Hematopoietic multipotent progenitor cell treated with erythropoietin and hydrocortisone succinate and interleukin-3 and kit ligand, for 4 days (in vitro differentiated cells): ENCODE data around the gene SPTB.

Experiments
- DNase-seq: peaks from one replicate; pipeline ENCODE4 v3.0.0-alpha.2; 2015

The SPTB gene

DNA sequence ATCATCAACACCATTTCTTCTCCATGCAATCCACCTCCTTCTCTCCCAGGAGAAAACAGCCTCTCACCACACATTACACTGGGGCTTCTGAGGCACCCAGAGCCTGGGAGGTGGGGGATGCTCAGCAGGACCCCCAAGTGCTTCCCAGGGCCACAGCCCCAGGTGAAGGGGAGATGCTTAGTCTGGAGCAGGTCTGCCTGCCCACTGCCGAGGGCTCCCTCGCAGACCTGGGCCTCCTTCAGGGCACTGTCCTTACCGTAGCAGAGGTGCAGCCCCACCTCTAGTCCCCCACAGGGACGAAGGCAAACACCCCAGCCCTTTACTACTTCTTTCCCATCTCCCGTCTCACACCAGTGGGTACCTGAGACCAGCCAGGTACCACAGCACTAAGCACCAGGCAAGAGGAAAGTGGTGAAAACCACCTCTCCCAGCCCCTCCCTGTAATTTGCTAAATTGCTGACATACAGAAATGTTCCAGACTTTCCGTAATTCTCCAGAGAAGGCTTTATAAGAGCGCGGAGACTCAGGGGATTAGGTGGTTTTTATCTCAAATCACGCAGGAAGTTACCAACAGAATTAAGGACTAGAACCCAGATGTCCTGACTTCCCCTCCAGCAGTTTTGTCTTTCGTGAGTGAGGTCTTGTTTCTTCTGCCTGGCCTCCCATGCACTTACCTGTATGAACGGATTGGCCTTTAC lies 116.5 kb downstream of the SPTB start:
- no peak for DNase-seq

DNA sequence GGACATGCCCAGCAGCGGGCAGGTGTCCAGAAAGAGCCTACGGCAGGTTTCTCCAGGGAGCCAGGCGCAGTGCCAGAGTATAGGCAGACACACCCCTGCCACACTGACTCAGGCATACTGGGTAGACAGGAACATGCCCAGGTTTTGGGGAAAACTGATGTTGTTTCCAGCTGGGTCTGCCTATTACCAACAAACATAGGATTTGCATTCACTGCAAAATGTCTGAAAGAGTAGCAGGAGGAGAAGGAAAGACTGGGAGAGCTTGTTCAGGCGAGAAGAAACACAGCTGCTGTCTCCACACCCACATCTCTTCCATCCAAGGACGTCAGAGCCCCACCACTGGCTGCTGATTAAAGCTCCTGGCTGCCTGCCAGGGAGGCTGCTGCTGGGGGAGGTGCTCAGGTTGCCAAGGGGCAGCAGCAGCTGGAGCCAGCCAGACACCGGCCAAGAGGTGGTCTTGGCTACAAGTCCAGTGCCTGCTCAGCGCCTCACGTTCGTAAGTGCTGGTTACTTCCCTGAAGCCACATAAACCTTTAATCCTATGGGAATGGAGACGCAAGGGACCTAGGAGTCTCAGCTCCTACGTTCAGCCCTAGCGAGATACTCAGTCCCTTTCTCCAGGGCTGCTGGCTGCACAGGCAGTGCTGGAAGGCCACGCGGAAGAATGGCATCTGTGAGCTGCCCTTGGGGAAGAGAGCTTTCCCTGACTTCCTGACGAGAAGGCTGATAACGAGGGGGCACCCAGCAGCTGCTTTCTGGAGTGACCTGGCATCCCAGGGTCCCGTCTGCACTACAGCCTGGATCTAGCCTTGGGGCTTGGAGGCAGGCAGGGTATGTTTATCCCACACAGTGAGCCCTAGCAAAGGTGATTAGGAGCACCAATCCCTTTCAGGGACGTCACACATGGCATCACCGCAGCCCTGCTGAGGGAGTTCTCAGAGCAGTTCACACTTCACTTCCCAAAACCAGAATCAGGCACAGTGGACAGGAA lies 117.4 kb downstream of the SPTB start:
- DNase-seq, result peak; percentile 91

DNA sequence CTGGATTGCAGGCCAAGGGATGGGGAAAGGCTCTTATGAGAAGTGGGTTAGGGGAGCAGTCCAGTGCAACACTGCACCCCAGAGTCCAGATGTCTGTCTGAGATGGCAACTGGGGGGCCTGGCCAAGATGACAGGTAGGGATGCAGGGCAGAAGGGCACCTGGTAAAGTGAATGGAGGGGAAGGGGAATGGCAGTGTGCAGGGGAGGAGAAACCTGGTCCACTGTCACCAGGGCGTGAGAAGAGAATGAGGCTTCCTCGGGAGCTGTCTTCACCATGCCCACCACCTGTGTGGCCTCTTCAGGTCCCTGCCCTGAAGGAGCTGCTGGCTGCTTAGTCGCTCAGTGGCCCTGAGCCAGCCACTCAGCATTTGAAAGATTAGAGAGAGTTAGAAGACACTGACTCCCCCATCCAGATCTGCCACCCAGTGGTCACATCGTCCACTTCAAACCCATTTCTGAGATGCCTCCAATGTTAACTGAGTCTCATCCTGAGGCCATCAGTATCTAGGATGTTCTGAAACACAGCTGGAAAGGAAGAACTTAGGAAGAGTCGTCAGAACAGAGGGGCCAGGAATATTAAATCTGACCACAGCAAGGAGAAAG lies 118.2 kb downstream of the SPTB start:
- DNase-seq, result peak; percentile 47

DNA sequence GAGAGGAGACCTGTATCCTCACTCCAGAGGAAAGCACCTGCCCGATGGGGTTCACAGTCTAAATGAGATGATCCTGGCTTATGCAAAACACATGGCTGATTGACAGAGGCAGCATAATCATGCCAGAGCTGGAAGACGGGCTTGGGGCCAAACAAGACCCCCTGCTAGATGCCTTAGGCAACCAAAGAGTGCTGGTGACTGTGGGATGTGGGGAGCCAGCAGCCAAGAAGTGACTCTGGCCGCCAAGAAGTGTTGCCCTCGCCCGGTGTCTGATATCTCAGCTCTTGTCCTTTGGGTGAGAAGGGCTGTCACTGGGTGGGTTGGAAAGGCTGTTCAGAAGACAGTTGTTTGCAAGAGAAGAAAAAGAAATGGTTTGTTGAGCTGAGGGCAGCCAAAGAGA lies 118.8 kb downstream of the SPTB start:
- no peak for DNase-seq

DNA sequence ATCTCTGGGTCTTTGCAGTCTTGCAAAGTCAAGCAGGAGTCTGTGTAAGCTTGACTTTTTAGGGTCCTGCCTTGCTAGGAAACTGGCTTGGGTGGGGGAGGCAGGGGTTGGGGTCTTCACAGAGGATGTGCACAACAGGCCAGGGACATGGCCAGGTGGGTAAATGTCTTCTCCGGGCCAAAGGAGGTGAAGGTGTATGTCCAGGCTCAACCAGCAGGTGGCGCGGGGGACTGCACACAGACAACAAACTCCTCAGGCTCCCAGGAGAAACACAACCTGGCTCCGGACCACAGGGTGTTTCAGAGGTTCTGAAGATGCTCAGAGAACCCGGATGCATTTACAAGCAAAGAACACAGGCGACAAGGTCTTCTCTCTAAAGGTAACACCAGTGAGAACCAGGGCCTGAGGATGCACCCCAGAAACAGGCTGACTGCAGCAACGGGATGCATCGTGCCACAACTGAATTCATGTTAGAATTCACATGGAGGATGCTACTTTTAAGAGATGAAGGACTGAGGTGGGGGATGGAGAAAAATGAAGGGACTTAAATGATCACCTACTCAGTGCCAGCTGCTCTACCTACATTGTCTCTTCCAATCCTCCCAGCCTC lies 119.5 kb downstream of the SPTB start:
- peak; percentile 74 for DNase-seq

DNA sequence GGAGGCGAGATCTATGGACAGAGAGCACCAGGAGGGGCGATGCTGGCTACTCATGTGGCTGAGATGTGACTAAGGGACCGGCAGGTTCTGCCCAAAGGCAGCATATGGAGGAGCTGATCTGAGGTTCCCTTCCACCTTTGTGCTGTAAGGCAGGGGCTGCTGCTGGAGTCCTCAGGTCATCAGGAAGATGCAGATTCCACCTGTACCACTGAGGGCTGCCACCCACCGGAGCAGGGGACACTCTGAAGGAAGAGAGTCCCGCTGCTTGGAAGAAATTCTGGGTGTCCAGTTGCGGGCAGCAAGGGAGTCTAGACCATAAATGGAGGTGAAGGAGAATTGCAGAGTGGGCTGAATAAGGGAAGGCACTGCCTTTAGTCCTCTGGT lies 120.2 kb downstream of the SPTB start:
- no peak for DNase-seq

DNA sequence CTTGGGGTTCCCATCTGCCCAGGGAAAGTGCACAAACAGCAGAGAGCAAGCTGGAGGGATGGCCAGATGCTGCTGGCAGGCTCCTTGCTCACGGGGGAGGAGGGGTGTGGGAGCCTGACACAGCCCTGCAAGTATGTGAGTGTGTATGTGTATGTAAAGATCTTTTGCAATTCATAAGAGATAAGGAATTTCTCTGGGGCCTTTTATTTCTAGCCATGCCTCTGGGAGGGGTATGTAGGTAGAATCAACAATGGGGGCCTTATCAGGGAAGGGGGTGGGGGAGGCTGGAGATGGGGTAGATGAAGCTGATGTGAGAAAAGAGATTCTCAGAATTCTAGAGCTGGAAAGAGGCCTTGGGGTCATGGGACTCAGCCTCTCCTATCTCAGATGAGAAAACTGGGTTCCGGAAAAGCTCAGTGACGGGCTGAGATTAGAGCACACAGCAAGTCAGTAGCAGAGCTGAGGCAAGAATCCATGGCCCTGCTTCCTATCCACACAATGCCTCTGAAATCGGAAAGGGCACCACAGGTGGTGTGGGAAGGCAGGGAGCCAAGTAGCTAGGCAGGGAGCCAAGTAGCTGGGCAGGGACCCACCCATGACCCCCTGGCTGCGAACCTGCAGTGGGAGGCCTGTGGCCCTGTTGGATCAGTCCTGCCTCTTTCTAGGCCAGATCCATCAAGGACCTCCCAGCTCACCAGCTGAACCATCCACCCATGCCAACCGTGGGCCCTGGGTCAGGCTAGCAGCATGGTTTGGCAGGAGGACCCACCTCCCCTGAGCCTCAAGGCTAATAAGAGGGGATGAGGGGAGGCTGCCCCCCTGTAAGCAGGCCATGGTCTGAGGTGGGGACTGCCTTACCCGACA lies 120.8 kb downstream of the SPTB start:
- peak; percentile 40 for DNase-seq

DNA sequence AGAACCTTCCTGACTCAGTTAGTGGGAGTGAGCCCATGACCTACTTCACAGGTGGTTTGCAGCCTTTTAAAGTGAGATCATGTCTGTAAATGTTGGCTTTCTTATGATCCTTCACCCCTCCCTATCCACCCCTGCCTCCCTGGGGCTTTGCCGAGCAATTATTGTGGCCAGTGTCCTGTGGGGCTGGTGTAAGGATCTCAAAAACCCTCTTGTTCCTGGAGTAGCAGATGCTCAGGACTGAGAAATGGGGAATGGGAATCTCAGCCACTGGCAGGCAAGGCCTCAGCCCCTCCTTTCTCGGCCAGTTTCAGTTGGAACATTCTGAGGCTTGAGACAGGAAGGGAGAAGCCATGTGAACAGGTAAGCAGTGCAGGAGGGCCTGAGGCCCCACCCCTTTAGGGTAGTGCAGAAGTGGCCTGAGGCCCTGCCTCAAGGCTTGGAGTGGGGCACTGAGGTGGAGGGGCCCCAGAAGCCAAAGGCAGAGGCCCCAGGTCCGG lies 121.6 kb downstream of the SPTB start:
- DNase-seq, result no peak

DNA sequence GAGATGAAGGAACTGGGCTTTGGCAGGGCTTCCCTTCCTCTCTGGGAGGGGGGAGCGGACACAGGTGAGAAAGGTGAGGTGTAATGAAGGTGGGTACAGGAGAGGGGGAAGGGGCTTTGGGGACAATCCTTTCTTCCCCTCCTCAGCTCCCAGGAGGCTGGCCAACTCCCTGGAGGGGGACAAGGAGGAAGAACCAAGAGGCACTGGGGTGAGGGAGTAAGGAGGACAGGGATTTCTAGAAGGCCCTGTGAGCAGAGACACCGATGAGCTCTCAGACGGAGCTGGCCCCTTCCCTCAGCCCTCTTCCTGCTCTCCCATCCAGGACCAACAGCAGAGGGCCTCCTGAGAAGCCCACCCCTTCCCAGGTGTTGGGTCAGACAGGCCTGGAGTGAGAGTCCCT lies 122.1 kb downstream of the SPTB start:
- DNase-seq, result no peak

DNA sequence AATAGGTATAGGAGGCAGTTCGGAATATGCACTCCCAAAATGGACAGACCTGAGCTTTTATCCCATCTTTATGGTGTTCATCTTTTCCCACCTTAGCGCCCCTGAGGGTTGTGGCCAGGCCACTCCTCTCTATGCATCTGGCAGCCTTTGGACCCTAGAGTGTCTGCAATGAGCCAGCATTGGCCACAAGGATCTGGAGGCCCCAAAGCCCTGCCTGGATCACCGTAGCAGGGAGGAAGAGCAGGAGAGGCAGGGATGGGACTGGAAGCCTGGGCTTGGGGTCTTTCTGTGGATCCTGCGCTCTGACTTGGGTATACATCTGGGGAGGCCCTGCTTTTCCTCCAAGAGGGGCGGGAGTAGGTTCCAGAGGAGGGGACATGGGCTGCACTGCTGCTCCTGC lies 123.0 kb downstream of the SPTB start:
- DNase-seq, result no peak

DNA sequence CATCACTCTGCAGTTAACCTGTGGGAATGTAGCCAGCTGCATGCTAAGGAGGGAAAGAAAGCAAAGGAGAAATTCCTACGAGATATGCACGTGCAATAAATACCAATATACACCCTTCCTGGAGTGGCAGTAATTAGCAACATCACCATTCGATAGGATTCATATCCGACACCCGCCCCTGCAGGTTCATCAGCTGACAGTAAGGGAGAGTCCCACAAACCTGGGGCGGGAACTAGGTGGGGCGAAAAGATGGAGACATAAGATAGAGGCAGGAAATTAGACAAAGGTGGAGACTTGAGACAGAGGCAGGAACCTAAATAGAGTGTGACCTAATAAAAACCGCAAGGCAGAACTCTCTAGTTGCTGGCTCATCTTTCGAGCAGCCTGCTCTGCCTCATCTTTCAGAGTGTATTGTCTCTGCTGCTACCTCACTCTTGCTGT lies 123.9 kb downstream of the SPTB start:
- DNase-seq, result no peak

DNA sequence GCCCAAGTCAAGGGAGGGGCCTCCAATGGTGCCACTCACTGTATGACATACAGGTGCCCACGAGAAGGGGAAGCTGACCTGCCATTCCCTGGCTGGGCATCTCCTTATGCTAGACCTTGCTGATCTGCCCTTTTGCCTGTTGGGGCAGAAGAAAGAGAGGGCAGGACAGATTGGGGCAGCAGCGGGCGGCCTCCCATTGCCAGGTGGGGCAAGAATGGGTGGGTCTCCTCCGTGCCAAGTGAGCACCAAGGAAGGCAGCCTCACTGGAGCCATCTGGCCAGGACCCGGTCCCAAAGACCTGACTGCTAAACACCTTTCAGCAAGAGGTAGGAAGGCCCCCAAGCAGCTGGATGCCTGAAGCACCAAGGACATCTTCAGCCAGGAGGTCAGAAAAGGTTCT lies 125.0 kb downstream of the SPTB start:
- DNase-seq, result no peak

DNA sequence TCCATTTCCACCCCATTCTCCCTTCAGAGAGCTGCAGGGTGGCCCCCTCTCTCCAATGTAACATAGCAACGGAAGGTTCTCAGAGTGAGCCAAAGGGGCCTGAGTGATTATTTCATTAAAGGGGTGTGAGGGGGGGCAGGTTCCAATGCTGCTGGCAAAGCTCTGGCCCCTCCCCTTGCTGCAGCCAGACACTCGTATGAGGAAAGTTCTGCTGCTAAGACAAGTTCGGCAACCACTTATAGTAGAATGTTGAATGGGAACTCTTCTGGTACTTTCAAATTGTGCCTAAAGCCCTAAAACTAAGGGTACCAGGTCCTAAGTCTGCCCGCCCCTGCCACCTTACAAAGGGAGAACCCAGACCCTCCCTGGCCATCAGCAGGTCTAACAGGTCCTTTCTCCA lies 125.7 kb downstream of the SPTB start:
- no peak for DNase-seq

DNA sequence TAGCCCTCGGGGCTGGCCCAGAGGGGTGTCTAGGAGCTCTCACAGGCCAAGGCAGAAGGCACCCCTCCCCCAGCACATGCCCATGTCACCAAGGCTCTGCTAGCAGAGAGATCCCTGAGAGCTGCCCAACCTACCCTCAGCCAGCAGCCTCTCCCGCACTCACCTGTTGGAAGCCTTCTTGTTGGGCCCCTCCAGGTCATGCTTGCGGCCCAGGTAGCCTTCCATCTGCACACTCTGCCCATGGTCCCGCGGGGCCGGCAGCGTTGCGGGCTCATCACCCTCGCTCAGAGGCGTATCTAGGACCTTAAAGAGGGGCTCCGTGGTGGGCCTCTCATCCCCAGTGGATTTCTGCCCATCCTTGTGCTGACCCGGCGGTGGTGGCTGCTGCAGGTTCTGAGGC lies 126.3 kb downstream of the SPTB start:
- DNase-seq, result no peak

DNA sequence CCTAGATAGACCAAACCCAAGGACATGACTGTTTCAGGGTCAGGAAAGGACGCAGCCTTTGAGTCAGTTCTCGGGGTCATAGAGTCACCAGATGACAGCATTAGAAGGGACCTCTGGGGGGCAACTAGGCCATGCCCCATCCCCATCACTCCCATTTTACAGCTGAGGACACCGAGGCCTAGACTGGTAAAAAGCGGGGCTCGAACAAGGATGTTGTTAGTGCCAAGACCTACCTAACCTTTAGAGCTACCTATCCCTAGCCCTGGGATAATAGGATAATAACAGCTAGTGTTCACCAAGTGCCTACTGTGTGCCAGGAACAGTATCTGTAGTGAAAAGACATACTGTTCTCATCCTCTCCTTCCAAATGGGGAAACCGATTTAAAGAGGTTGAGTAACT lies 126.8 kb downstream of the SPTB start:
- DNase-seq, result no peak

DNA sequence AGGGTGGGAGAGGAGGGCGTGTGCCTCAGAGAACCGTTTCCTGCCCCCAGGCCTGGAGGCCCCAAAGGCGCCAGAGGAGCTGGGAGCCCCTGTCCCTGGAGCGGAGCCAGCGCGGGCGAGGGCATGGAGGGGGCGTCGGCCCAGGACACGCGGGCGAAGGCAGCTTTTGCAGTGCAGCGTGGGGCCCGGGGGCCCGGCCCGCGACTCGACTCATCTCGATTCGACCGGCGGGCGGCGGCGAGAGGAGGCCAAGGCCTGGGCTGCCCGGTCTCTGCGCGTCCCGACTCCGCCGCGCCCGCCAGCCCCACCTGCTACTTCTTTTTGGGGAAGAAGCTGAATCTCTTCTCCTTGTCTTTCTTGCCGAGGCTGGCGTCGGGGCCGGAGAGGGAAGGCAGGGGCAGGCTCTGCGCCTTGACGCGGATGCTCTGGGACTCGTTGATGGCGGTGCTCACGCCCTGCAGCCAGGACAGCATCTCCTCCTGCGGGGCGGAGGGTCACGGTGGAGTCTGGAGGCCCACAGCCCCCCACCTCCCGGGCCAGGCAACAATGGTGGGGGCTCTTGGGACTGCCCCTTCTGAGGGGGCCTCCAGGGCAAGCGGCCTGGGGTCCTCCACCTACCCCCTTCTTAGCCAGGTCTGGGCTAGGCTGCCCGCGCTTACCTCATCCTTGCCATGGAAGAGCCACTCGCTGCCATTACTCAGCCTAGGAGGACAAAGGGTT lies 130.6 kb downstream of the SPTB start:
- DNase-seq, result no peak

DNA sequence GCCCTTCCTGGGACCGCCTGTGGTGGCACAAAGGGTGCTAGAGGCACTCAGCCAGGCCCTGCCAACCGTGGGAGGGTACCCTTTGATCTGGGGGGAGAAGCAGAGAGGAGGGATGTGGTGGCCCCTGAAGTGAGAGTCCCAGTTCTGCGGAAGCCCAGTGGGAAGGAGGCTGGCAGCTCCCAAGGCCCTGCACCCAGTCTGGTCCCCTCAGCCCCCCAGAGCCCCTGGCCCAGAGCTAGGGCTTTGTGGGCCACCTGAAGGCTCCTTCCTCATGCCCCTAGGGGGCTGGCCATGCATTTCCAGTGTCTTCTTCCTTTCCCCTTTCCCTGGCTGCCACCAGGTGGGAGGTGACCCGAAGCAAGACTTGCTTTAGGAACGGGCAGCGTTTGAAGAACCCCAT lies 131.2 kb downstream of the SPTB start:
- no peak for DNase-seq

DNA sequence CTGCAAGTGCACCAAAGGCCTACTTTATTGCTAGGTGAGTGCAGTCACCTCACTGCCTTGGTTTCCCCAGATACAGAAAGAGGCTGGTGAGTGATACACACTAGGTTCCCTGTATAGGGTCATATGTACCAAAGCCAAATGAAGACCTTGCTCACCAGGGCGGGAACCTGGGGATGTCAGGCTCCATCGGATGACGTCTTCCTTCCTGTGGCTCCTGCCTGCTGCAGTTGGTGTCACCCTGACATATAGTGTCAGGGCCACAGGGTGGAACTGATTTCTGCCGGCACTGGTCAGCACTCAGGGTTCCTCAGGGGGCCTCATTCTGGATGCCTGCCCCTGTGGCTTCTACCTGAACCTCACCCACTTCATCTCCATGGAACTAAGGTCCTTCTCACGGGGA lies 132.4 kb downstream of the SPTB start:
- no peak for DNase-seq

DNA sequence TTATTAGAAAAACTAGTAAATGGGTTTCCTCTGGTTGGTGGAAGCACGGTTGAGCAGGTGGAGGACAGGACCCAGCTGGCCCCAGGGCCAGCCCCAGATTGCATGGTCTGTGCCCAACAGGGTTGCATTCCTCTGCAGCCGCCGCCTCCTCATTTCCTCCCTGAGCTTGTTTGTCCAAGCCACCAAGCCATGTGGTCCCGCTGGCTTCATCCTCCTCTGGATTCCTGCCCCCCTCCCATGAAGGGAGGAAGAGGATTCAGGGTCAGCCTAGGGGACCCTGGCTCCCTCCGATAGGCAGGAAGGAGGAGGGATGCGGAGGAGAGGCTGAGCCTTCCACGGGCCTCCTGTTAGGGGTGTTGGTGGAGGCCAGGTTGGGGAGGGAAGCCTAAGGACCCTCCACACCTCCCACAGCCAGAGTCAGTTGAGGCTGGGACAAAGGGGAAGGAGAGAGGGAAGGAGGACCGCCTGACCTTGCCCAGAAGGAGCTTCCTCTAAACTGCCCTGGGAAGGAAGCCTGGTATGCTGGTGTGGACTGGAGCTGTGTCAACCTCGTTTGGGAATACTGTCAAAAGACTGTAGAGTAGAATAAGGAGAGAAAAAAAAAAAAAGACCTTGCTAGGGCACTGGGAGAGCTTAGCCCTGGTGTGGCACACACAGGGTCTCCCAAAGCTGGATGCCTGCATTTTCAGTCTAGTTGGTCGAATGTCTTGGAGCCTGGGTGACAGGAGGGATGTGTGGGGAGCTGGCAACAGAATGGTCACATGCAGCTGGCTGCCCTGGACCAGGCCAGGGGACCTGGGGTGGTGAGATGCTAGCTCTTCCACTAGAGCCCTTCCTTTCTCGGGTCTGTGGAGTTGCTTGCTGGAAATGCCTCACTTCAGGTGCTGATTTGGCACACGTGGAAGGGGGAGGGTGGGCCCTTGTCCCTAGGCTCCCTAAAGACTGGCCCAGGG lies 133.1 kb downstream of the SPTB start:
- no peak for DNase-seq

DNA sequence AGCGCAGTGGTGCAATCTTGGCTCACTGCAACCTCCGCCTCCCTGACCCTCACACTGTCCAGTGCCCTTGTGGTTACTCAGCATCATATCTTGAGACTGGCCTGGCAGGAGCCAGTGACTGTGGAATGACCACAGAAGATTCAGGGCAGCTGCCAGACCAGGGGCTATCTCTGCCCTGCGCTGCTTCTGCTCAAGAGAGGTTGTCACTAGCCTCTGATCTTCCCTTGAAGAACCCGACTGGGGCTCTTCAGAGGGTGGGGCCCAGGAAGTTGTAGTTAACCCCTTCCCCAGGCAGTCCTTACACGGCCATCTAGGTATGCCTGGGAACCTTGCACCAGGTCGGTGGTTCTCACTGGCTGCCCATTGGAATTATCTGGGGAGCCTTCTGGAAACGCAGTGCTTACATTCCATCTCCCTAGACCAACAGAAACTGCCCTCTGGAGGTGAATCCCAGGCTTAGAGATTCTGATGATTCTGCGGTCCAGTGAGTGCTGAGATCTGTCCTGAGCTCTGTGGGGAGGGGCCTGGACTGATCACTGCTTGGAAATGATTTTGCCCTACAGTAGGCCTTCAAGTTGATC lies 134.1 kb downstream of the SPTB start:
- DNase-seq, result no peak
